OCI-LY7 (cell line): ENCODE results near the gene KCNK6.

ENCODE experiments used
- CTCF ChIP-seq: fragments of 200-600 bp; sonication (generic); conservative IDR thresholded peaks from 2 replicates; pipeline ENCODE4 v1.5.1; 2014; ENCODE audit warnings: mild to moderate bottlenecking, antibody characterized with exemption, low read length, moderate library complexity, mixed read lengths
- EZH2phosphoT487 ChIP-seq: fragments of 200-600 bp; sonication (generic); IDR thresholded peaks from 2 replicates; pipeline ENCODE4 v1.6.1; 2018; ENCODE audit warnings: low read depth, borderline replicate concordance, mild to moderate bottlenecking, mixed run types, antibody characterized with exemption, low read length, moderate library complexity, mixed read lengths

DNA sequence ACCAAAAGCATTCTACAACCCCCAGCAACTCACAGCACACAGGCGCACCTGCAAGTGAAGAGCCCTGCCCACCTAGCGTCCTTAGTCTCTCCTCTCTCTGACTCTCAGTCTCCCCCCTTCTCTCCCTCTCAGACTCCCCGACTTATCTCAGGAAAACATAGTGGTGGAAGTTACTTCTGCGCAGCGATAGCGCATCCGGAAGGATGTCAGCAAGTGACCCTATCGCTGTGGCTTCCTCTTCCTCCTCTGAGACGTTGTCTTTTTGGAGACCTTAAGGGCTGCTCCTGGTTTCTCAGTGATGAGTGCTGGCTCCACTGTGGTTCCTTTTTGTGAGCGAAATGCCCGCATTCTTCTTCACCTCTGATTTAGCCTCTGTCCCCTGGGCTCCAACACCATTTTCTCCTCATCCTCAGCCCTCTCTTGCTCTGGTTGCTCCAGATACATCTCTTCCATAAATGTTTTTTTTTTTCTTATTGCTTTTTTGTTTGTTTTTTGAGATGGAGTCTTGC, 2.5 kb upstream of the KCNK6 start:
- TF ChIP-seq EZH2phosphoT487 (no peak), CTCF (no peak)
